ENCODE measurements around the gene DIAPH1. TPM values are rescaled to one million over a fixed set of nuclear protein-coding genes. Genes with fewer than 3 reads are reported as not detected.

The DIAPH1 gene
- total RNA-seq, 2 experiments from 2014 or later = 214 to 220 TPM

GRCh38 chr5:141489841-141490240 lies 129.0 kb downstream of the DIAPH1 start:
- Mint-ChIP-seq H3K27me3 (peaks cover 96% of the 10 kb centered on the region), H3K9me3 (no peaks in the 10 kb centered on the region), H3K4me3 (no peak overlapping the region), H3K4me1 (peaks cover 9% of the 10 kb centered on the region), H3K27ac (no peak overlapping the region), H3K36me3 (no peaks in the 10 kb centered on the region)
- no peak for DNase-seq

- Mint-ChIP-seq H3K9me3 (no peaks in the 10 kb centered on the region), H3K4me1 (peaks cover 9% of the 10 kb centered on the region), H3K27me3 (peaks cover 96% of the 10 kb centered on the region), H3K27ac (no peak within 1 kb of the TSS), H3K36me3 (no peaks in the 10 kb centered on the region), H3K4me3 (no peak within 1 kb of the TSS)
- DNase-seq = no peak
Measured at GRCh38 chr5:141488591-141489561, 129.9 kb downstream of the DIAPH1 start, which contains the start of gene PCDHGC5. PCDHGC5 (plus strand) TSS chr5:141489081; CDS start chr5:141489241, 160 bp downstream.

GRCh38 chr5:141487131-141487530 lies 131.7 kb downstream of the DIAPH1 start:
- no peaks in the 10 kb centered on the region for H3K36me3 Mint-ChIP-seq
- H3K4me3 Mint-ChIP-seq = no peak overlapping the region
- no peak for DNase-seq
- H3K4me1 Mint-ChIP-seq = peaks cover 8% of the 10 kb centered on the region
- no peak overlapping the region for H3K27ac Mint-ChIP-seq
- H3K27me3 Mint-ChIP-seq = peaks cover 96% of the 10 kb centered on the region
- H3K9me3 Mint-ChIP-seq = no peaks in the 10 kb centered on the region

GRCh38 chr5:141486091-141486490 lies 132.7 kb downstream of the DIAPH1 start:
- peaks cover 6% of the 10 kb centered on the region for H3K4me1 Mint-ChIP-seq
- H3K27me3 Mint-ChIP-seq = peaks cover 97% of the 10 kb centered on the region
- H3K4me3 Mint-ChIP-seq = no peak overlapping the region
- H3K27ac Mint-ChIP-seq = no peak overlapping the region
- no peaks in the 10 kb centered on the region for H3K36me3 Mint-ChIP-seq
- DNase-seq = no peak
- H3K9me3 Mint-ChIP-seq = no peaks in the 10 kb centered on the region

GRCh38 chr5:141485321-141486055 lies 133.3 kb downstream of the DIAPH1 start:
- Mint-ChIP-seq H3K4me3 (no peak overlapping the region), H3K4me1 (peaks cover 6% of the 10 kb centered on the region), H3K27ac (no peak overlapping the region), H3K9me3 (no peaks in the 10 kb centered on the region), H3K27me3 (peaks cover 97% of the 10 kb centered on the region), H3K36me3 (no peaks in the 10 kb centered on the region)
- no peak for DNase-seq

GRCh38 chr5:141484641-141485311 lies 134.0 kb downstream of the DIAPH1 start, which contains the start of gene PCDHGC4:
PCDHGC4 (plus strand) TSS chr5:141485030; CDS start chr5:141485174, 144 bp downstream.
- Mint-ChIP-seq H3K9me3 (no peaks in the 10 kb centered on the region), H3K4me3 (peak within 1 kb of the TSS; percentile 42), H3K4me1 (peaks cover 6% of the 10 kb centered on the region), H3K27me3 (peaks cover 97% of the 10 kb centered on the region), H3K36me3 (no peaks in the 10 kb centered on the region), H3K27ac (no peak within 1 kb of the TSS)
- DNase-seq = no peak

GRCh38 chr5:141484310-141484640 lies 134.5 kb downstream of the DIAPH1 start:
- DNase-seq = no peak
- Mint-ChIP-seq H3K36me3 (no peaks in the 10 kb centered on the region), H3K4me1 (peaks cover 6% of the 10 kb centered on the region), H3K9me3 (no peaks in the 10 kb centered on the region), H3K27ac (no peak overlapping the region), H3K27me3 (peaks cover 97% of the 10 kb centered on the region), H3K4me3 (no peak overlapping the region)

GRCh38 chr5:141483902-141484301 lies 134.9 kb downstream of the DIAPH1 start:
- no peak overlapping the region for H3K4me3 Mint-ChIP-seq
- DNase-seq = no peak
- H3K9me3 Mint-ChIP-seq = no peaks in the 10 kb centered on the region
- peaks cover 94% of the 10 kb centered on the region for H3K27me3 Mint-ChIP-seq
- no peak overlapping the region for H3K27ac Mint-ChIP-seq
- H3K4me1 Mint-ChIP-seq = peaks cover 6% of the 10 kb centered on the region
- H3K36me3 Mint-ChIP-seq = no peaks in the 10 kb centered on the region

GRCh38 chr5:141479776-141480175 lies 139.0 kb downstream of the DIAPH1 start:
- H3K27me3 Mint-ChIP-seq = peaks cover 95% of the 10 kb centered on the region
- H3K4me3 Mint-ChIP-seq = no peak overlapping the region
- no peak for DNase-seq
- H3K36me3 Mint-ChIP-seq = no peaks in the 10 kb centered on the region
- H3K27ac Mint-ChIP-seq = no peak overlapping the region
- H3K9me3 Mint-ChIP-seq = no peaks in the 10 kb centered on the region
- peaks cover 20% of the 10 kb centered on the region for H3K4me1 Mint-ChIP-seq

- no peaks in the 10 kb centered on the region for H3K36me3 Mint-ChIP-seq
- H3K27me3 Mint-ChIP-seq = peaks cover 81% of the 10 kb centered on the region
- H3K9me3 Mint-ChIP-seq = no peaks in the 10 kb centered on the region
- no peak for DNase-seq
- H3K27ac Mint-ChIP-seq = no peak overlapping the region
- H3K4me1 Mint-ChIP-seq = peaks cover 20% of the 10 kb centered on the region
- no peak overlapping the region for H3K4me3 Mint-ChIP-seq
Measured at GRCh38 chr5:141478321-141478945, 140.4 kb downstream of the DIAPH1 start.

GRCh38 chr5:141477815-141478214 lies 141.0 kb downstream of the DIAPH1 start:
- H3K36me3 Mint-ChIP-seq = no peaks in the 10 kb centered on the region
- peaks cover 77% of the 10 kb centered on the region for H3K27me3 Mint-ChIP-seq
- DNase-seq = no peak
- H3K9me3 Mint-ChIP-seq = no peaks in the 10 kb centered on the region
- H3K27ac Mint-ChIP-seq = no peak overlapping the region
- peaks cover 20% of the 10 kb centered on the region for H3K4me1 Mint-ChIP-seq
- H3K4me3 Mint-ChIP-seq = no peak overlapping the region

- Mint-ChIP-seq H3K4me1 (peaks cover 20% of the 10 kb centered on the region), H3K27me3 (peaks cover 72% of the 10 kb centered on the region), H3K4me3 (peak overlapping the region; percentile 87), H3K36me3 (no peaks in the 10 kb centered on the region), H3K9me3 (no peaks in the 10 kb centered on the region), H3K27ac (no peak overlapping the region)
- no peak for DNase-seq
Measured at GRCh38 chr5:141477044-141477575, 141.7 kb downstream of the DIAPH1 start.

- Mint-ChIP-seq H3K36me3 (no peaks in the 10 kb centered on the region), H3K27ac (no peak overlapping the region), H3K9me3 (no peaks in the 10 kb centered on the region), H3K4me3 (peak overlapping the region; percentile 87), H3K27me3 (peaks cover 66% of the 10 kb centered on the region), H3K4me1 (peaks cover 20% of the 10 kb centered on the region)
- DNase-seq = no peak
Measured at GRCh38 chr5:141476132-141476911, 142.5 kb downstream of the DIAPH1 start.
